Stomach (tissue), 19 donors: ENCODE data around the gene MUC22. TPM values are rescaled to one million over a fixed set of nuclear protein-coding genes. Genes with fewer than 3 reads are reported as not detected.

ENCODE experiments used
- DNase-seq, 2 donors: peaks; one replicate each; pipeline versions ENCODE4 v3.0.0 to v3.0.0-alpha.2; 2013 to 2019
- H3K27ac ChIP-seq, 5 donors: fragments of 200-600 bp in 4 of 5; sonication (generic) in 4 of 5; one replicate each; pipeline ENCODE4 v1.5.1; 2013 to 2019; ENCODE audit warnings: mild to moderate bottlenecking in 1 of 5, moderate library complexity in 1 of 5
- H3K27me3 ChIP-seq, 3 donors: fragments of 200-600 bp; sonication (generic); one replicate each; pipeline ENCODE4 v1.5.1; 2017 to 2019; ENCODE audit warnings: mixed run types in 1 of 3
- H3K36me3 ChIP-seq, 4 donors: fragments of 200-600 bp; sonication (generic); 1 replicate in 3 of 4; 2 replicates in 1 of 4; pipeline ENCODE4 v1.5.1; 2016 to 2019
- H3K4me1 ChIP-seq, 4 donors: fragments of 200-600 bp; sonication (generic); one replicate each; pipeline ENCODE4 v1.5.1; 2016 to 2019
- H3K4me3 ChIP-seq, 4 donors: fragments of 200-600 bp; sonication (generic) in 3 of 4; one replicate each; pipeline ENCODE4 v1.5.1; 2016 to 2019; ENCODE audit warnings: mild to moderate bottlenecking in 1 of 4
- H3K9me3 ChIP-seq, 4 donors: fragments of 200-600 bp; sonication (generic); one replicate each; pipeline ENCODE4 v1.5.1; 2016 to 2019
- EP300 ChIP-seq: sonication (generic); formaldehyde crosslinking; IDR thresholded peaks from one replicate; pipeline ENCODE4 v1.6.1; 2017; ENCODE audit warnings: antibody characterized with exemption
- POLR2A ChIP-seq, 4 donors: fragments of 450-650 bp; IDR thresholded peaks; one replicate each; pipeline ENCODE4 v1.6.1; 2016; ENCODE audit warnings: antibody characterized with exemption in 4 of 4, control low read depth in 2 of 4, mild to moderate bottlenecking in 1 of 4, moderate library complexity in 1 of 4
- POLR2AphosphoS5 ChIP-seq, 3 donors: sonication (generic); formaldehyde crosslinking; IDR thresholded peaks; one replicate each; pipeline ENCODE4 v1.6.1; 2016; ENCODE audit warnings: antibody characterized with exemption in 3 of 3
- WGBS, 5 donors: extraction: QIAGEN DNeasy Blood & Tissue Kit in 3 of 5; methylation state at CpG; one replicate each; pipeline versions ENCODE4 v1.1.5 to v1.1.7; 2013 to 2018; 5-methylcytosine and 5-hydroxymethylcytosine counted together
- intact Hi-C: fragments of 100-400 bp; cut with DNase I; formaldehyde crosslinking; loops from one replicate; pipeline ENCODE4 v1.15.1; 2023; ENCODE audit warnings: low total_unique reads
- long read RNA-seq, 10 donors: transcript quantifications; one replicate each; lab custom pipeline, GENCODE V29; 2026
- polyA plus RNA-seq, 3 donors: library from polyadenylated mRNA; stranded (reverse); fragments of 200-250 nt; gene quantifications; one replicate each; pipeline ENCODE4 v1.2.3, GENCODE V29; 2013
- total RNA-seq, 5 donors: library from RNA; depleted of rRNA; stranded (reverse); fragments of >200 nt; gene quantifications; one replicate each; pipeline versions ENCODE4 v1.1.0 to v1.2.3, GENCODE V29; 2014 to 2016
- TF ChIP-seq, protein P1 (sequence below), 7 experiments: fragments of 450-650 bp in 4 of 7; fragments of 200-600 bp in 3 of 7; sonication (generic) in 3 of 7; IDR thresholded peaks; one replicate each; pipeline ENCODE4 v1.5.1; 2016 to 2019; ENCODE audit warnings: antibody characterized with exemption in 7 of 7, control low read depth in 2 of 7, mild to moderate bottlenecking in 1 of 7
- donor health status: healthy with polysubstance abuse.
- donor health status: Bipolar disorder and iron deficiency.
- donor health status: healthy.

Gene MUC22
- not detected for total RNA-seq
- under 1 TPM in 1 of 3 donors, not detected in 2; 0.65 TPM for polyA plus RNA-seq
- long read RNA-seq, donor 1, result 0 reads
- long read RNA-seq, donor 2, result 0 reads
- long read RNA-seq, donor 3, result 0 reads
- long read RNA-seq, donor 4, result 0 reads
- long read RNA-seq, donor 5, result 0 reads
- long read RNA-seq, donor 6, result 0 reads
- long read RNA-seq, donor 7, result 0 reads
- long read RNA-seq, donor 8, result 0 reads
- long read RNA-seq, donor 9, result 0 reads
- long read RNA-seq, donor 10, result 0 reads

DNA sequence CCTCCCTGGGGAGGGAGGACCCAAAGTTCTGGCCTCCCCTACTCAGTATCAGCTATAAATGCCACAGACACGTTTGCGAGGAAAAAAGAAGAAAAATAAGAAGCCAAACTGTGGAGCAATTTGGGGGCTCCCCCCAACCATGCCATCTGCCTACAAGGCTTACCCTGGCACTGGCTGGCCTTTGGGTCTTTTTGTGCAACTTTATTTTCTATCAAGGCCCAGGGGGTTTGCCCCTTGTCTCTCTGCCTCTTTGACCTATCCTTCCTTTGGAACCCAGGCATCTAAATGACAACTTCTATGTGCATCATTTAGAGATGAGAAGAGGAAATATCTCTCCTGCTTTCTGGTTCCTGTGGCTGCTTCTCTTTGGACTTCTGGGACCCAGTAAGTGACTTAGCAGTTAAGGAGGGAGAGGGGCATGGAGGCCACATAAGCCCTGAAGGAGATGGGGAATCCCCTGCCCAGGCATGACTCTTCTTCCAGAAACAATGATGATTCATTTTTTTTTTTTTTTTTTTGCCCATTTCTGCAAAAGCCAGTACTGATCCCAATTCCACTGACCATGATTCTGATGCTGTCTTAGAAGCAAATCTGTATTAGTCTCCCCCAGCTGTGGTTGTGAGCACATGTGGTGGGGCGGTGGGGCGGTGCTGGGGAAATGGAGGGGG is at the start of gene MUC22:
TSS of gene MUC22 (plus strand) at position 82 of the 668 bp plus-strand sequence. CDS start at position 315, 233 bp downstream.
- WGBS, 5 donors, result 83 to 90% (median 86%) methylated on average over 4 of the region's 4 CpGs
- no peak for TF ChIP-seq POLR2A (IDR thresholded peaks at IDR 0.05)
- no peak for TF ChIP-seq POLR2AphosphoS5 (IDR thresholded peaks at IDR 0.05)
- TF ChIP-seq, protein P1, sequence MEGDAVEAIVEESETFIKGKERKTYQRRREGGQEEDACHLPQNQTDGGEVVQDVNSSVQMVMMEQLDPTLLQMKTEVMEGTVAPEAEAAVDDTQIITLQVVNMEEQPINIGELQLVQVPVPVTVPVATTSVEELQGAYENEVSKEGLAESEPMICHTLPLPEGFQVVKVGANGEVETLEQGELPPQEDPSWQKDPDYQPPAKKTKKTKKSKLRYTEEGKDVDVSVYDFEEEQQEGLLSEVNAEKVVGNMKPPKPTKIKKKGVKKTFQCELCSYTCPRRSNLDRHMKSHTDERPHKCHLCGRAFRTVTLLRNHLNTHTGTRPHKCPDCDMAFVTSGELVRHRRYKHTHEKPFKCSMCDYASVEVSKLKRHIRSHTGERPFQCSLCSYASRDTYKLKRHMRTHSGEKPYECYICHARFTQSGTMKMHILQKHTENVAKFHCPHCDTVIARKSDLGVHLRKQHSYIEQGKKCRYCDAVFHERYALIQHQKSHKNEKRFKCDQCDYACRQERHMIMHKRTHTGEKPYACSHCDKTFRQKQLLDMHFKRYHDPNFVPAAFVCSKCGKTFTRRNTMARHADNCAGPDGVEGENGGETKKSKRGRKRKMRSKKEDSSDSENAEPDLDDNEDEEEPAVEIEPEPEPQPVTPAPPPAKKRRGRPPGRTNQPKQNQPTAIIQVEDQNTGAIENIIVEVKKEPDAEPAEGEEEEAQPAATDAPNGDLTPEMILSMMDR (IDR thresholded peaks at IDR 0.05), result no peak
- no peak for TF ChIP-seq EP300
- no peak for DNase-seq
- Histone ChIP-seq H3K4me1 (peaks cover 0 to 16% (median 0%) of the 10 kb centered on the region in 4 donors), H3K9me3 (peaks cover 0 to 8% (median 8%) of the 10 kb centered on the region in 4 donors), H3K4me3 (no peak within 1 kb of the TSS), H3K36me3 (no peaks in the 10 kb centered on the region), H3K27me3 (no peaks in the 10 kb centered on the region), H3K27ac (no peak within 1 kb of the TSS)
- intact Hi-C loops, result no loop called here

- peaks cover 0 to 9% (median 2%) of the 10 kb centered on the region in 4 donors for H3K4me1 ChIP-seq
- 62 to 76% (median 69%) methylated on average over 9 of the region's 9 CpGs for WGBS, 5 donors
- no peaks in the 10 kb centered on the region for H3K36me3 ChIP-seq
- H3K27ac ChIP-seq, result no peak overlapping the region
- TF ChIP-seq POLR2AphosphoS5 (IDR thresholded peaks at IDR 0.05) (no peak), EP300 (no peak), POLR2A (IDR thresholded peaks at IDR 0.05) (no peak)
- TF ChIP-seq, protein P1 (IDR thresholded peaks at IDR 0.05), result no peak
- no peak overlapping the region for H3K4me3 ChIP-seq
- DNase-seq, result no peak
- no peaks in the 10 kb centered on the region for H3K9me3 ChIP-seq
- peaks cover 0 to 8% (median 0%) of the 10 kb centered on the region in 3 donors for H3K27me3 ChIP-seq
- intact Hi-C loops, result no loop called here
Observed at GRCh38 chr6:30960907-30961673, 49.2 kb upstream of the MUC22 start.

GRCh38 chr6:30962716-30963115 is 47.6 kb upstream of the MUC22 start:
- Histone ChIP-seq H3K27ac (no peak overlapping the region), H3K4me3 (no peak overlapping the region), H3K9me3 (no peaks in the 10 kb centered on the region), H3K4me1 (peaks cover 0 to 6% (median 0%) of the 10 kb centered on the region in 4 donors), H3K27me3 (no peaks in the 10 kb centered on the region), H3K36me3 (no peaks in the 10 kb centered on the region)
- intact Hi-C loops, result no loop called here
- DNase-seq, result no peak
- TF ChIP-seq POLR2AphosphoS5 (IDR thresholded peaks at IDR 0.05) (no peak), POLR2A (IDR thresholded peaks at IDR 0.05) (no peak)
- TF ChIP-seq, protein P1 (IDR thresholded peaks at IDR 0.05), result no peak

- Histone ChIP-seq H3K36me3 (no peaks in the 10 kb centered on the region), H3K27ac (no peak overlapping the region), H3K27me3 (no peaks in the 10 kb centered on the region), H3K4me3 (no peak overlapping the region), H3K9me3 (no peaks in the 10 kb centered on the region), H3K4me1 (peaks cover 0 to 6% (median 0%) of the 10 kb centered on the region in 4 donors)
- DNase-seq, result no peak
- no peak for TF ChIP-seq POLR2AphosphoS5 (IDR thresholded peaks at IDR 0.05)
- no peak for TF ChIP-seq POLR2A (IDR thresholded peaks at IDR 0.05)
- TF ChIP-seq, protein P1 (IDR thresholded peaks at IDR 0.05), result no peak
- TF ChIP-seq EP300, result no peak
- 74 to 85% (median 78%) methylated on average over 6 of the region's 6 CpGs for WGBS, 5 donors
- intact Hi-C loops, result no loop called here
Observed at GRCh38 chr6:30963641-30964040, 46.6 kb upstream of the MUC22 start.
